ENCODE results near the gene STBD1.

STBD1 gene

GRCh38 chr4:76307660-76308014 is 1.1 kb downstream of the STBD1 start:
- Histone ChIP-seq H3K27ac (ENCODE audit: low read depth, low read length) (no peak overlapping the region), H3K27me3 (ENCODE audit: insufficient read depth, low read length) (no peaks in the 10 kb centered on the region), H4K12ac (ENCODE audit: low read depth, low read length) (no peak overlapping the region), H3K79me2 (ENCODE audit: control insufficient read depth, insufficient read depth, low read length, poor library complexity) (peaks cover 5% of the 10 kb centered on the region), H3K4ac (ENCODE audit: low read depth, low read length) (no peak overlapping the region), H2BK5ac (ENCODE audit: low read depth, low read length, poor library complexity) (no peak overlapping the region), H4K8ac (ENCODE audit: low read depth, low read length) (no peak overlapping the region), H2AFZ (ENCODE audit: insufficient read depth, low read length, poor library complexity) (peak overlapping the region; percentile 77), H3K4me2 (ENCODE audit: low read length) (no peak overlapping the region), H3K4me3 (ENCODE audit: low read depth, low read length) (no peak overlapping the region), H3K18ac (ENCODE audit: low read length) (no peak overlapping the region), H3K9ac (ENCODE audit: low read length) (no peak overlapping the region), H3K79me1 (ENCODE audit: low read length) (peaks cover 11% of the 10 kb centered on the region), H2AK5ac (ENCODE audit: low read length) (peak overlapping the region; percentile 45), H2BK12ac (ENCODE audit: low read length) (no peak overlapping the region), H3K23ac (ENCODE audit: low read length) (no peak overlapping the region), H3K36me3 (ENCODE audit: control insufficient read depth in 1 of 2, insufficient read depth in 2 of 2, low read length in 2 of 2) (peaks cover 3 to 4% of the 10 kb centered on the region in 2 experiments), H3K9me3 (ENCODE audit: insufficient read depth, low read depth, low read length) (no peaks in the 10 kb centered on the region), H4K91ac (ENCODE audit: low read depth, low read length) (no peak overlapping the region), H3K4me1 (ENCODE audit: control insufficient read depth in 1 of 2, insufficient read depth in 2 of 2, low read length in 2 of 2) (peaks cover 6 to 9% of the 10 kb centered on the region in 2 experiments), H3K14ac (ENCODE audit: low read length) (no peak overlapping the region), H2BK120ac (ENCODE audit: insufficient read depth, low read length, poor library complexity) (no peak overlapping the region)
- peak in 1 of 2 donors; percentile 18 for DNase-seq
- no CpG with 5 or more reads among the region's 4 CpGs for WGBS (ENCODE audit: extremely low coverage, insufficient coverage, insufficient read length)

GRCh38 chr4:76308548-76308947 is 2.0 kb downstream of the STBD1 start:
- H3K79me1 ChIP-seq (ENCODE audit: low read length) = peaks cover 11% of the 10 kb centered on the region
- no peak overlapping the region for H2BK5ac ChIP-seq (ENCODE audit: low read depth, low read length, poor library complexity)
- H2BK12ac ChIP-seq (ENCODE audit: low read length) = no peak overlapping the region
- no peak overlapping the region for H3K4ac ChIP-seq (ENCODE audit: low read depth, low read length)
- H3K14ac ChIP-seq (ENCODE audit: low read length) = no peak overlapping the region
- H3K27me3 ChIP-seq (ENCODE audit: insufficient read depth, low read length) = no peaks in the 10 kb centered on the region
- H2AK5ac ChIP-seq (ENCODE audit: low read length) = no peak overlapping the region
- no peak overlapping the region for H4K12ac ChIP-seq (ENCODE audit: low read depth, low read length)
- peaks cover 5% of the 10 kb centered on the region for H3K79me2 ChIP-seq (ENCODE audit: control insufficient read depth, insufficient read depth, low read length, poor library complexity)
- no peak overlapping the region for H3K4me2 ChIP-seq (ENCODE audit: low read length)
- peak; percentile 56 to 72 for DNase-seq
- H3K4me3 ChIP-seq (ENCODE audit: low read depth, low read length) = no peak overlapping the region
- H3K27ac ChIP-seq (ENCODE audit: low read depth, low read length) = no peak overlapping the region
- H2BK120ac ChIP-seq (ENCODE audit: insufficient read depth, low read length, poor library complexity) = no peak overlapping the region
- no CpG with 5 or more reads among the region's 6 CpGs for WGBS (ENCODE audit: extremely low coverage, insufficient coverage, insufficient read length)
- H4K8ac ChIP-seq (ENCODE audit: low read depth, low read length) = no peak overlapping the region
- H3K36me3 ChIP-seq (ENCODE audit: control insufficient read depth in 1 of 2, insufficient read depth in 2 of 2, low read length in 2 of 2) = peaks cover 3 to 4% of the 10 kb centered on the region in 2 experiments
- no peak overlapping the region for H3K23ac ChIP-seq (ENCODE audit: low read length)
- no peaks in the 10 kb centered on the region for H3K9me3 ChIP-seq (ENCODE audit: insufficient read depth, low read depth, low read length)
- H3K18ac ChIP-seq (ENCODE audit: low read length) = no peak overlapping the region
- H3K9ac ChIP-seq (ENCODE audit: low read length) = no peak overlapping the region
- H4K91ac ChIP-seq (ENCODE audit: low read depth, low read length) = no peak overlapping the region
- H3K4me1 ChIP-seq (ENCODE audit: control insufficient read depth in 1 of 2, insufficient read depth in 2 of 2, low read length in 2 of 2) = peaks cover 6 to 9% of the 10 kb centered on the region in 2 experiments
- no peak overlapping the region for H2AFZ ChIP-seq (ENCODE audit: insufficient read depth, low read length, poor library complexity)

- Histone ChIP-seq H4K12ac (ENCODE audit: low read depth, low read length) (no peak overlapping the region), H4K91ac (ENCODE audit: low read depth, low read length) (no peak overlapping the region), H2AK5ac (ENCODE audit: low read length) (no peak overlapping the region), H2BK5ac (ENCODE audit: low read depth, low read length, poor library complexity) (no peak overlapping the region), H3K27ac (ENCODE audit: low read depth, low read length) (no peak overlapping the region), H3K79me1 (ENCODE audit: low read length) (peaks cover 11% of the 10 kb centered on the region), H3K18ac (ENCODE audit: low read length) (no peak overlapping the region), H2AFZ (ENCODE audit: insufficient read depth, low read length, poor library complexity) (no peak overlapping the region), H3K79me2 (ENCODE audit: control insufficient read depth, insufficient read depth, low read length, poor library complexity) (peaks cover 5% of the 10 kb centered on the region), H3K14ac (ENCODE audit: low read length) (no peak overlapping the region), H4K8ac (ENCODE audit: low read depth, low read length) (no peak overlapping the region), H2BK120ac (ENCODE audit: insufficient read depth, low read length, poor library complexity) (no peak overlapping the region), H2BK12ac (ENCODE audit: low read length) (no peak overlapping the region), H3K4me1 (ENCODE audit: control insufficient read depth in 1 of 2, insufficient read depth in 2 of 2, low read length in 2 of 2) (peaks cover 6 to 9% of the 10 kb centered on the region in 2 experiments), H3K4ac (ENCODE audit: low read depth, low read length) (no peak overlapping the region), H3K36me3 (ENCODE audit: control insufficient read depth in 1 of 2, insufficient read depth in 2 of 2, low read length in 2 of 2) (peaks cover 3 to 4% of the 10 kb centered on the region in 2 experiments), H3K27me3 (ENCODE audit: insufficient read depth, low read length) (no peaks in the 10 kb centered on the region), H3K4me3 (ENCODE audit: low read depth, low read length) (no peak overlapping the region), H3K9ac (ENCODE audit: low read length) (no peak overlapping the region), H3K4me2 (ENCODE audit: low read length) (no peak overlapping the region), H3K23ac (ENCODE audit: low read length) (no peak overlapping the region), H3K9me3 (ENCODE audit: insufficient read depth, low read depth, low read length) (peaks cover 3% of the 10 kb centered on the region)
- no CpG with 5 or more reads among the region's 3 CpGs for WGBS (ENCODE audit: extremely low coverage, insufficient coverage, insufficient read length)
- no peak for DNase-seq
Measured at GRCh38 chr4:76309939-76310550, 3.5 kb downstream of the STBD1 start.

GRCh38 chr4:76310683-76311082 is 4.2 kb downstream of the STBD1 start:
- Histone ChIP-seq H3K4me2 (ENCODE audit: low read length) (no peak overlapping the region), H3K23ac (ENCODE audit: low read length) (no peak overlapping the region), H3K79me2 (ENCODE audit: control insufficient read depth, insufficient read depth, low read length, poor library complexity) (peaks cover 5% of the 10 kb centered on the region), H3K14ac (ENCODE audit: low read length) (no peak overlapping the region), H2AFZ (ENCODE audit: insufficient read depth, low read length, poor library complexity) (no peak overlapping the region), H3K79me1 (ENCODE audit: low read length) (peaks cover 11% of the 10 kb centered on the region), H3K18ac (ENCODE audit: low read length) (no peak overlapping the region), H3K4me1 (ENCODE audit: control insufficient read depth in 1 of 2, insufficient read depth in 2 of 2, low read length in 2 of 2) (peaks cover 6 to 9% of the 10 kb centered on the region in 2 experiments), H4K91ac (ENCODE audit: low read depth, low read length) (no peak overlapping the region), H3K4ac (ENCODE audit: low read depth, low read length) (no peak overlapping the region), H2BK120ac (ENCODE audit: insufficient read depth, low read length, poor library complexity) (no peak overlapping the region), H3K9me3 (ENCODE audit: insufficient read depth, low read depth, low read length) (peaks cover 4% of the 10 kb centered on the region), H4K12ac (ENCODE audit: low read depth, low read length) (no peak overlapping the region), H3K4me3 (ENCODE audit: low read depth, low read length) (peak overlapping the region; percentile 39), H4K8ac (ENCODE audit: low read depth, low read length) (no peak overlapping the region), H2BK12ac (ENCODE audit: low read length) (no peak overlapping the region), H3K9ac (ENCODE audit: low read length) (no peak overlapping the region), H2BK5ac (ENCODE audit: low read depth, low read length, poor library complexity) (no peak overlapping the region), H3K36me3 (ENCODE audit: control insufficient read depth in 1 of 2, insufficient read depth in 2 of 2, low read length in 2 of 2) (peaks cover 3 to 4% of the 10 kb centered on the region in 2 experiments), H2AK5ac (ENCODE audit: low read length) (no peak overlapping the region), H3K27ac (ENCODE audit: low read depth, low read length) (no peak overlapping the region), H3K27me3 (ENCODE audit: insufficient read depth, low read length) (no peaks in the 10 kb centered on the region)
- WGBS (ENCODE audit: extremely low coverage, insufficient coverage, insufficient read length) = no CpG with 5 or more reads among the region's 4 CpGs
- no peak for DNase-seq
